Erythroblast (primary cell): ENCODE results near the gene ADAMTS4.

Source experiments
- GATA1 ChIP-seq: IDR thresholded peaks from 2 replicates; pipeline ENCODE4 v1.6.1; 2011; ENCODE audit warnings: low read depth, mild to moderate bottlenecking, control low read depth, low read length, moderate library complexity
- POLR2A ChIP-seq: IDR thresholded peaks from 2 replicates; pipeline ENCODE4 v1.6.1; 2011; ENCODE audit warnings: mild to moderate bottlenecking, low read length

- TF ChIP-seq POLR2A (no peak), GATA1 (no peak)
Observed at GRCh38 chr1:161158316-161159010, 40.4 kb downstream of the ADAMTS4 start.
